Occipital lobe (tissue), 3 donors: ENCODE results near the gene ISG20. TPM values are rescaled to one million over a fixed set of nuclear protein-coding genes. Genes with fewer than 3 reads are reported as not detected.
A peak's percentile ranks its signal among the peaks of the same experiment; 100 is the strongest.

ENCODE experiments used
- DNase-seq: peaks from one replicate; lab custom pipeline; 2025; lab: John Stamatoyannopoulos, UW
- small RNA-seq: library from RNA; depleted of rRNA; stranded (forward); fragments of <200 nt; gene quantifications from one replicate; pipeline ENCODE3, GENCODE V24; 2014
- total RNA-seq: library from RNA; depleted of rRNA; stranded (reverse); fragments of >200 nt; gene quantifications from one replicate; pipeline ENCODE4 v1.2.3, GENCODE V29; 2014

The ISG20 gene
- total RNA-seq, 1 donor from 2014 or later: not detected

DNA sequence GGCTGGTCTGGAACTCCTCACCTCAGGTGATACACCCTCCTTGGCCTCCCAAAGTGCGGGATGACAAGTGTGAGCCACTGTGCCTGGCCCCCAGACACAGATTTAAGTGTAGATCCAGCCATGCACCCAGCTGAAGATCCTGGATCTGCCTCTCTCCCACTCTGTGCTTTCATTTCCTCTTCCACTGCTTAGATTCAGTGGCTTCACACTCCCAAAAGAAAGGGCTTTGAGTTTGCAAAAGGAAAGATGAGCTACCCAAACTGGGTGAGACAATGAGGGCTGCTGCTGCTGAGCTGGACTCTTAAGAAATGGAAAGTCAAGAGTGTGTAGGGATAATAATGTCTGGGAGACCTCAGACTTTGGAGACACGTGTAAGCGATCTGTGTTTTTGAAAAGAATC is 45.5 kb downstream of the ISG20 start:
- DNase-seq: no peak

DNA sequence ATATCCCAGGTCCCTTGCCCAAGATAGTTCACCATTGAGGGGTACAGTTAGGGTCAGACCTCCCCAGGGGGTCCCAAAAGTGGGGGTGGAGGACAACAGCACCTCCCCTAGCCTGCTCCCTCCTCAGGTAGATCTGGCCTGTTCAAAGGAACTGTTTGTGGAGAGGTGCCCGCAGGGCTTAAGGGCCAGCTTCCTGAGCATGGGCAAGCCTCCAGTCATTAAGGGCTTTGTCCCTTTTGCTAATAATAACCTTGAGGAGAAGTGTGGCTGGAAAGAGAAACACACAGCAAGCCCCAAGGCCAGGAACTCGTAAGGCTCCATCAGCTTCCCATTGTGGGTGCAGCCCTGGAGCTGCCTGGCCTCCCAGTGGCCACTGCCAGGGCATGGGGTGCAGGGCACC is 47.4 kb downstream of the ISG20 start:
- DNase-seq: no peak

DNA sequence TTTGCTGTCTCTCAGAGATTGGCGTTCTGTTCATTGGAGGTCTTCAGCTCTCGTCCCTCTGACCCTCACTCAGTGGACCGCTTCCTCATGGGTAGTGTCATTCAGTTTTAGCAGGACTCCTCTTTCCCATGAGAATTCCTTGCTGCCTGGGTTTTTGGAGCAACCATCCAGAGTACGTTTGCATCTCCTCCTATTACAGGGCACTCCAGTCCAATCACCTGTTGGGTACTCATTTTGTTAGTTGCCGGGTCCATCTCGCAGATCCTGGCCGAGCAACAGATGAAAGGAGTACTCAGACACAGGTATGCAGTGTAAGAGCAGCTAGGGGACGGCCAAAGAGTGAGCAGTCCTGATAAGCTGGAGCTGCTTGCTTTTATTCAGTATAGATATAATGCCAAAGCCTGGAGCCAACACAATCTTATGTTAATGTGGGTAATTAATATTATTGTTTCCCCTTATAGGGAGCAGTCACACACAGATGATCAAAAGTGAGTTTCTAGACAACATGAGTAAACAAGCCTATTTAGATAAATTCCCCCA is 49.6 kb downstream of the ISG20 start:
- DNase-seq: no peak

DNA sequence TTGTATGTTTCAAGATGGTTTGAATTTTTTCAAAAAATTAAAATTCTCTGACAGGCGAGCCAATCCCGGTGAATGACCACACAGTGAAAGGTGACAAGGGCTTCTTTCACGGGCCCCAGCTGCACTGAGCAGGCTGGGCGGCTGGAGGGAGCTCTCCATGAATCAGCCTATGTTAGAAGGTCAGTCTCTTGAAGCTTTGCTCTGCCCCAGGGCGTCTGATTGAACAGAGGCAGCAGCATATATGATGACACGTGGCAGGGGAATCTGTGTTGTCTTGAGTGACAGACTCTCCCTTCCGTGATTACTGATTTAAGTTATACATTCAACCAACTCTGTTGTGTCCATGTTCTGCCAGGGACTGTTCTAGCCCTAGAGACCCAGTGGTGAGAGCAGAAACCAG is 51.5 kb downstream of the ISG20 start:
- DNase-seq: peak; percentile 7

DNA sequence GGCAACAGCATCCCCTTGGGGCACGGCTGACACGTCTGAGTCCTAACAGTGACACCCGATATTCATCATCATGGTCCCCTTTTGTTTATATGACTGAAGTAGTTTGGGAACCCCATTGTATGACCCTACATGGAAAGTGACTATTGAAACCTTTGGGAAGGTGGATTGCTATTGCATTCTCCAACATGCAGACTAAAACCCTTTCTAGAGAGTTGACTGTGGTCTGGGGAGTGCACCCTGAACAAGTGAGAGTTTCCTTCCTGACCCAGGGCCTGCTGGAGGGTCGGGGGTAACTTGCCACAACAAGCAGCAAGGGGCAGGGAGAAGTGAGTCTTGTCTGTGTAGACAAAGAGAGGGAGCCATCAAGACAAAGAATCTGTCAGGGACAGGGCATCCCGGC is 54.4 kb downstream of the ISG20 start:
- no peak for DNase-seq

DNA sequence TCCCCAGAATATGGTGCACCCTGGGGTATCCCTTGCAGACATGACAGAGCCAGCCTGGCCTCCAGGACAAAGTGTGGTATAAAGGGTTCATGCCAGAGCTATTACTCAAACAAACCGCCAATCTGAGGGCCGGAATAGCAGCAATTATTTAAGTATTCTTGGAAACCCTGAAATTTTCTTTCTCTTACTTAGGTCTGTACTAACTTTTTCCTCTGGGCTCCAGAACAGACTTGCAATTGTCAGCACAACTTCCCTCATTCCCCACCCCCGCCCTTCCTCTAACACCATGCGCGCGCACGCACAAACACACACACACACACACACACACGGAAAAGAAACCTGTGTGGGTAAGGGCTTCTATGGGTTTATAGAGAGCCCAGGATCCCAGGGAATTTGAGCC is 56.3 kb downstream of the ISG20 start:
- DNase-seq: no peak

DNA sequence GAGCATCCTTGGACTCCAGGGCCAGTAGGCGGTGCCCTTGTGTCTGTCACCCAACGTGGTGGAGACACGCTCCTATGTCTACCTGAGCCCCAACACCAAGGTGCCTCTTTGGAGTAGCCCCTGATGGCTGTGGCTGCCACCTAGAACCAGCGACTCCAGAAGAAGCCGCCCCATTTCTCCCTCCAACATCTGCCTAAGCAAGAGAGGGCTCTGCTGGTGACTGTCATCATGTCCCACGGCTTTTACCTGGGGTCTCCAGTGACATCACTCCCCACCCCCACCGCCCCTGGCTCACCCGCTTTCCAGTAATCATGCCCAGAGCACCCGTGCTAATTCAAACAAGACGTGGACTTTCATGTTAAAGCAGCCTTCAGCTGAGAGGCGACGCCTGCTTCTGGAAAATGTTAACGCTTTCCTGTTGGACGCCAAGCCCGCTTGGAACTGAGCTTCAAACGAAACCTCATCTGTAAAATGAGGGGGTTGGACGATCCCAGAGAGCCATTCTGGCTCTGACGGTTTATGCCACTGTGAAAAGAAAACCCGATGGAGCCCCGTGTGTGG is 57.0 kb downstream of the ISG20 start:
- no peak for DNase-seq

DNA sequence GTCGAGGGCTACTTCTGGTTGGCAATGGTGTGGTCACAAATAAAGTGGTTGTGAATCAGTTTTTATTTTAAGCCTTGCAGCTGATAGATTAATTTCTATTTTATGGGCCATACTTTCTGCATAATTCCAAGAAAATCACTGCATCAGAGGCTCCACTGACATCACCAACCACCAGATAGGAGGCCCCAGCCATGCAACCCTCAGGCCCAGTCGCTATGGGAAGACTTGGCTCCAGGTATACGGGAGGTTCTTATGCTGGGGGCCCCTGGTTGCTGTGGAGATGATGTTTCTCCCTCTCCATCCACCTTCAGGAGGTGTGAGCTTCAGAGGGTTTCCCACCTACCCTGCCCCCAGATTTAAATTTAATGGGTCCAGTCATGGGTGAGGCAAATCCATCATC is 57.4 kb downstream of the ISG20 start:
- no peak for DNase-seq

DNA sequence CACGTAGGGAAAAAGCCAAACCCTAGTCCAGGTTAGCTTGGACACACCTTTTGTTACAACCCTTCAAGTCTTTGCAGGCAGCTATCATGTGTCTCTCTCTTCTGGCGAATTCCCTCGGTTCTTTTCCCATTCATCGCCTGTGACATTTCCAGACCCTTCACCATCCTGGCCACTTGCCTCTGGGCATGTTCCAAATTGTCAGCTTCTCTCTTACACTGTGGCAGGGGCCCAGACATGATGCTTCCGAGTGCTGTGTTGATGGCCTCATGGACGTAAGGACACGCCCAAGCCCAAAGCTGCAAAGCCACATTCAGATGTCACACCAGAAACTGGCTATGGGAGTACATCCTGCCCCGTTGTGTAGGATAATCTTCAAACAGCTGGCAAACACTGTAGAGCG is 58.5 kb downstream of the ISG20 start:
- DNase-seq: no peak

DNA sequence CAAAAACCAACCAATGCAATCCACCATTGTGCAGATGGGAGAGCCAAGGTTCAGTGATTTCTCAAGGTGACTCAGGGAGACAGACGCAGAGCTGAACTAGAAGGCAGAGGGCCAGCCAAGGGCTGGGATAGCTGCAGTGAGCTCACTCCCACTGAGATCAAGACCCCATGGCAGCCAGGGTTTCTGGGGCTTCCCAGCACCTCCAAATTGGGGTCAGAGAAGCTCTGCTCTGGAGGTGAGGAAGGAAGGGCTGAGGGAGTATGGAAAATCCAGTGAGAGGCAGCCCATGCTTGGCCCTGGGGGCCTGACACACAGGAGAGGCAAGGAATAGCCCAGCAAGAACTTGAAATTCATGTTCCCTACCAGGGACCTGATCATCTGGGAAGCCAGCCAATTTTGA is 61.0 kb downstream of the ISG20 start:
- no peak for DNase-seq

DNA sequence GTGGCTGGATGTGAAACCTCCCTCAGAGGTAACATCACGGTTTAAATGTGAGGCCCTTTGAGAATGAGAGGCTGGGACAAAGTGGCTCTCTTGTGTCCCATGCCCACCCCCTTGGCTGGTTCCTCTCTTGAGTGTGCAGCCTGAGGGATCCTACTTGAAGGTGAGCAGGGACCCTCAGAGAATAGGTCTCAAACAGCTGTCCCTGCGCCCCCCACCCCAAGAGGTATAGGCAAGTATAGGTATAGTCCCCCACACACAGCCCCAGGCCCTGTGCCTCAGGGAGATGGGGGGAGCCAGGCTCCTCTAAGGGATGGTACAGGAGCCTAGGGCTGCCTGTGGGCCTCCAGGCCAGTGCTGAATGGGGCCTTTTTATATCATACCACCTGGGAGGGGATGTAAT is 61.9 kb downstream of the ISG20 start:
- DNase-seq: no peak

DNA sequence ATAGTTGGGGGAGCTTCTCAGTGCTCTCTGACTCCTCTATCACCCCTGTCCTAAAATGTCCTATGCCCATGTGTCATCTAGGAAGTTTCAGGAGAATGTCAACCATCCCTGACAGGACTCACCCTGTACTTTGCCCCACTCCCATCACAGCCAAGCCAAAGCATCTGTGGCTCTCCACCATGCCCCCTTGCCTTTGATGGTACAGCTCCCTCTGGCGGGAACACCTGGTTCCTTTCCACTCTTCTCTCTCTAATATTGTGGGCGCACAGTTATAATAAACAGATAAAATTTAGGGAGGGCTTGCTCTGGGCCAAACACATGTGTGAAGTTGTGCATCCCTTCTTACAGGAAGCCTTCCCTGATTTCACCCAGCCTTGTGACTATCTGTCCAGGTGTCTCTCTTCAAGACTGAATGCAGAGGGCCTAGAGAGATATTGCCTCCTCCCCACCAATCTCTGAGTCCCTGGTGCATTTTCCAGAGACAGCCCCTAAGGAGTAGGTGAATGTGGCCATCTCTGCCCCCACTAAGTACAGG is 62.8 kb downstream of the ISG20 start:
- no peak for DNase-seq

DNA sequence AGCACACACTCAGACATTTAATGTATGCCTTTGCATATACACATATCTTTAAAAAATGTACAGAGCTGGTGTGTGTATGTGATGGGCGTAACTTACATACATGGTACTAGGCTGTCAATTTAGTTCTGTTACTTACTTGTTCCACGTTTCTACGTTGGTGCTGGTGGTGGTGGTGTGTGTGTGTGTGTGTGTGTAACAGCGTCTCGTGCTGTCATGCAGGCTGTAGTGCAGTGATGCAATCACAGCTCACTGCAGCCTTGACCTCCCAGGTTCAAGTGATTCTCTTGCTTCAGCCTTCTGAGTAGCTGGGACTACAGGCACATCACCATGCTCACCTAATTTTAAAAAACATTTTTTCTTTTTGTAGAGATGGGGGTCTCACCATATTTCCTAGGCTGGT is 64.2 kb downstream of the ISG20 start:
- no peak for DNase-seq

DNA sequence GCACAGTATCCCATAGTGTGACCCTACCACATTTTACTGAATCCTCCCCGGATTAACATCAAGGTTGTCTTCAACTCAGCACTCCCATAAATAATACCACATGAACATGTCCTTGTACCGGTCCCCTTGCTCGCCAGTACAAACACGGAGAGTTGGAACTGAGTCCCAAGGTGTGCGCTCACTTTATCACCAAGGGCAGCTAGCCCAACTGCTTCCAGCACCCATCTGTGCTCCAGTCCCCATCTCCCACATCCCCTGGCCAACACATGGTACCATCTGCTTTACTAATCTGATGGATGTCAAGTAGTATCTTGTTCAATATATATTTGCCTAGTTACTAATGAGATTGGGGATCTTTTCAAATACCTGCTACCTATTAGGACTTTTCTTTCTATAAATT is 64.7 kb downstream of the ISG20 start:
- no peak for DNase-seq

DNA sequence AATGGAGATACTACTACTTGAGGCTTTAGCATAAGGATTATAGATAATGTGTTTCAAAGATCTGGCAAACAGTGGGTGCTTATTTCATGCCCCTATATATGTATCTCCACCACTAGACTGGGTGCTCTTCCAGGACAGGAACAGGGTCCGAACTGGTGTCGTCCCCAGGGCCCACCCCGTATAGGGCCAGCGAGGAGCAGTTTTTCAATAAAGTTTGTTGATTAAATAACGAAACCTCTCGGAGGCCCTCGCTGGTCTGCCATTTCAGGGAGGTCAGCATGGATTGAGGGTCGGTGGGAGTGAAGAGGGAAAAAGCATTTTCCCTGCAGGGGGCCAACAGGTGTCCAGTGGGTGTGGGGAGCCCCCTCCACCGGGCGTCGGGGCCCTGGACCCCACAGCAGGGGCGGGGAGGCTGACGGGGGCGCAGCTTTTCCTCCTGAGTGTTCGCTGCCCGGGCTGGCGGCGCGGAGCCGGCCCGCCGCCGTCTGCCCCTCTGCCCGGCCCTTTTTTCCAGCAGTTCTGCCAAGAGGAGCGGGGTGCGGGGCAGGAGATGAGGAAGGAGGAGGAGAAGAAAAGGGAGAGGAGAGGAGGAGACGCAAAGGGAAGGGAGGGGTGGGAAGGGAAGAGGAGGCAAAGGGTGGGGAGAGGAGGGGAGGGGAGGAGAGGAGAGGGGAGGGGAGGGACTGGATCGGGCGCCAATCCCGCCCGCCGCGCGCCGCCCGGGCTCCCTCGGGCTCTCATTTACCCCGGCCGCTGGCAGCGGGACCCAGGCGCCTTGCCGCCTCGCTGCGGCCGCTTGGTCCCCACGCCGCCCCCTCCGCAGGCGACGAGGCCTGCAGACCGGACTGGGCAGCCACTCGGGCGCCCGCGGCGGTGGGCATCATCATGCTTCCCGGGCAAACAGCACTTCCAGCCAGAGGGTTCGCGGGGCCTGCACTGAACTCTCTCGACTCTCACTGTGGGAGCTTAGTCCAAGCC is 66.3 kb downstream of the ISG20 start:
- DNase-seq: peak; percentile 19

DNA sequence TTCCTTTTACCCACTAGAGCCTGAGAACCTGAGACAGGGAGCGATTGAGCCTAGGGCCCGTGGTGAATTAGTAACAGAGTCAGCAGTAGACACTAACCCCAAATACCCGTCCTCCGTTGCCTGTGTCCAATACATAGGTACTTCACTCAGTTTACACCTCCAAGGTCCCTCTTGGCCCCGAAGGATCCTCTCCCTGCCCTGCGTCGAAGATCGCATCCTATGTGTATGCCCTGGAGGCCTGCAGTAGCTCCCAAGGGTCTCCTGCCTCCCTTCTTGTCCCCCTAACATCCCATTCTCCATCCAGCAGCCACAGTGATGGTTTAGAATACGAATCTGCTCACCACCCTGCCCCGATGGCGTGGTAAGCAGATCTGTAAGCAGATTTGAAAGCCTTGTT is 67.0 kb downstream of the ISG20 start:
- DNase-seq: no peak

Small RNA genes lying within 50 kb of the gene (small RNA-seq; reads per million reads assigned to genes)
- gene MIR1179 (0.73 reads per million, percentile 64 among the genes with 10 or more reads in this experiment), gene MIR7-2 (0.35 reads per million, percentile 25 among the genes with 10 or more reads in this experiment)

Other genes starting within 250 kb of the ISG20 start
- 15.6 TPM for gene MRPL46, start 171.6 kb upstream of the ISG20 start, total RNA-seq
- gene MRPS11, start 171.3 kb upstream of the ISG20 start, total RNA-seq: 16.7 TPM
- gene DET1, start 92.3 kb upstream of the ISG20 start, total RNA-seq: 9.8 TPM
- gene AEN, start 17.7 kb upstream of the ISG20 start, total RNA-seq: 4.2 TPM
- 0.47 TPM for gene ACAN, start 164.4 kb downstream of the ISG20 start, total RNA-seq